ENCODE data around the gene MYO16.

- TF ChIP-seq CTCF (IDR thresholded peaks at IDR 0.05) (no peak), POLR2A (IDR thresholded peaks at IDR 0.05) (no peak)
These were observed 461.4 kb downstream of the MYO16 start for GRCh38 chr13:109090796-109091195.
